HCT116 (cell line): ENCODE measurements around the gene NUAK2. TPM values are rescaled to one million over a fixed set of nuclear protein-coding genes. Genes with fewer than 3 reads are reported as not detected.

Source experiments
- ATAC-seq: fragments of 200-7000 bp; cut with Tn5 transposase; 2 replicates; pipeline ENCODE4 v1.9.1; 2020; ENCODE audit warnings: mild to moderate bottlenecking, moderate library complexity
- BruUV-seq: library from RNA; stranded (reverse); fragments of 400-500 nt; replicated peaks from 2 replicates; lab custom pipeline; 2021; lab: Mats Ljungman, UMichigan
- CTCF ChIA-PET: fragments of 300-600 bp; sonication (Branson Sonifier 250); formaldehyde crosslinking; loops from one replicate; lab custom pipeline; 2021; ENCODE audit warnings: antibody characterized with exemption; lab: Charles Lee
- POLR2A ChIA-PET: fragments of 300-600, 350-600 bp; sonication (Branson Sonifier 250); formaldehyde crosslinking; loops from one replicate; lab custom pipeline; 2021; ENCODE audit warnings: antibody characterized with exemption; lab: Charles Lee
- RAD21 ChIA-PET, 2 experiments: fragments of 300-600 bp; sonication (Branson Sonifier 250); formaldehyde crosslinking; loops; one replicate each; lab custom pipeline; 2023; ENCODE audit warnings: low total read pairs in 2 of 2; ENCODE audit not compliant: uncharacterized antibody in 2 of 2, unreplicated experiment in 2 of 2, low non-redundant PET in 1 of 2; lab: Charles Lee
- DNase-seq: peaks from one replicate; pipeline ENCODE4 v3.0.0-alpha.2; 2010; ENCODE audit warnings: low read depth, low spot score
- H2AFZ ChIP-seq: fragments of 200-600 bp; shearing (Covaris generic), sonication (generic); 2 replicates; pipeline ENCODE4 v1.6.1; 2017; ENCODE audit warnings: low read depth, mixed run types, mixed read lengths, antibody characterized with exemption, low read length; ENCODE audit not compliant: poor library complexity, severe bottlenecking
- H3K27ac ChIP-seq: 2 replicates; pipeline ENCODE4 v1.5.1; 2012; ENCODE audit warnings: low read depth, low read length
- H3K27me3 ChIP-seq: fragments of 200-600 bp; sonication (generic); 2 replicates; pipeline ENCODE4 v1.6.1; 2016; ENCODE audit warnings: mixed run types, low read length, mixed read lengths; ENCODE audit not compliant: insufficient read depth
- H3K36me3 ChIP-seq, 2 experiments: fragments of 200-500 bp in 1 of 2; fragments of 200-600 bp in 1 of 2; sonication (Bioruptor generic) in 1 of 2; sonication (generic) in 1 of 2; 2 replicates each; pipeline versions ENCODE4 v1.5.1 to v1.6.1; 2014 to 2016; ENCODE audit warnings: low read length in 2 of 2, inconsistent platforms in 1 of 2, mixed read lengths in 1 of 2, mixed run types in 1 of 2; ENCODE audit not compliant: insufficient read depth in 2 of 2, control insufficient read depth in 1 of 2
- H3K4me1 ChIP-seq, 2 experiments: fragments of 200-600 bp in 1 of 2; sonication (generic) in 1 of 2; 2 replicates each; pipeline versions ENCODE4 v1.5.1 to v1.6.1; 2012 to 2017; ENCODE audit warnings: low read length in 2 of 2, inconsistent platforms in 1 of 2, mild to moderate bottlenecking in 1 of 2, mixed read lengths in 1 of 2, mixed run types in 1 of 2, moderate library complexity in 1 of 2; ENCODE audit not compliant: insufficient read depth in 2 of 2, control insufficient read depth in 1 of 2
- H3K4me2 ChIP-seq: fragments of 200-600 bp; sonication (generic); 2 replicates; pipeline ENCODE4 v1.6.1; 2017; ENCODE audit warnings: mixed run types, low read length, mixed read lengths
- H3K4me3 ChIP-seq, 2 experiments: fragments of 200-600 bp in 1 of 2; sonication (generic) in 1 of 2; replicated peaks in 1 of 2; 2 replicates each; pipeline ENCODE4 v1.5.1; 2011 to 2016; ENCODE audit warnings: low read length in 2 of 2, control low read depth in 1 of 2, low read depth in 1 of 2, mild to moderate bottlenecking in 1 of 2, mixed read lengths in 1 of 2, mixed run types in 1 of 2
- H3K79me2 ChIP-seq: fragments of 200-600 bp; sonication (generic); 2 replicates; pipeline ENCODE4 v1.6.1; 2017; ENCODE audit warnings: mild to moderate bottlenecking, mixed run types, low read length, moderate library complexity, mixed read lengths; ENCODE audit not compliant: insufficient read depth
- H3K9ac ChIP-seq: fragments of 200-600 bp; sonication (generic); 2 replicates; pipeline ENCODE4 v1.6.1; 2016; ENCODE audit warnings: low read length, mixed read lengths
- H3K9me2 ChIP-seq: fragments of 200-600 bp; sonication (generic), shearing (Covaris generic); 2 replicates; pipeline ENCODE4 v1.6.1; 2017; ENCODE audit warnings: mixed run types, mild to moderate bottlenecking, moderate library complexity; ENCODE audit not compliant: insufficient read depth
- H3K9me3 ChIP-seq, 2 experiments: fragments of 200-500 bp in 1 of 2; fragments of 200-600 bp in 1 of 2; sonication (Bioruptor generic) in 1 of 2; sonication (generic) in 1 of 2; 2 replicates each; pipeline ENCODE4 v1.6.1; 2014 to 2017; ENCODE audit warnings: low read length in 2 of 2, mixed read lengths in 2 of 2, inconsistent platforms in 1 of 2, low read depth in 1 of 2, mild to moderate bottlenecking in 1 of 2, mixed run types in 1 of 2, moderate library complexity in 1 of 2; ENCODE audit not compliant: control insufficient read depth in 1 of 2, insufficient read depth in 1 of 2
- H4K20me1 ChIP-seq: fragments of 200-600 bp; sonication (generic), shearing (Covaris generic); 2 replicates; pipeline ENCODE4 v1.6.1; 2017; ENCODE audit warnings: mixed run types, mild to moderate bottlenecking, moderate library complexity; ENCODE audit not compliant: insufficient read depth
- CEBPB ChIP-seq: IDR thresholded peaks from 2 replicates; pipeline ENCODE4 v1.6.1; 2012; ENCODE audit warnings: low read depth
- EGR1 ChIP-seq: IDR thresholded peaks from 2 replicates; pipeline ENCODE4 v1.6.1; 2012; ENCODE audit warnings: low read depth
- ELF1 ChIP-seq: IDR thresholded peaks from 2 replicates; pipeline ENCODE4 v1.6.1; 2012; ENCODE audit warnings: low read depth, borderline replicate concordance
- EZH2phosphoT487 ChIP-seq: fragments of 200-600 bp; IDR thresholded peaks from 2 replicates; pipeline ENCODE4 v1.6.1; 2018; ENCODE audit warnings: antibody characterized with exemption, borderline replicate concordance
- FOSL1 ChIP-seq: IDR thresholded peaks from 2 replicates; pipeline ENCODE4 v1.6.1; 2012; ENCODE audit warnings: low read depth
- JUND ChIP-seq: IDR thresholded peaks from 2 replicates; pipeline ENCODE4 v1.6.1; 2012
- POLR2A ChIP-seq: IDR thresholded peaks from 2 replicates; pipeline ENCODE4 v1.7.0; 2011; ENCODE audit warnings: borderline replicate concordance; ENCODE audit not compliant: insufficient read depth, insufficient read length; ENCODE audit errors: extremely low read depth
- POLR2AphosphoS5 ChIP-seq: IDR thresholded peaks from 2 replicates; pipeline ENCODE4 v1.6.1; 2011; ENCODE audit warnings: mild to moderate bottlenecking, low read depth, low read length, moderate library complexity
- RAD21 ChIP-seq: IDR thresholded peaks from 2 replicates; pipeline ENCODE4 v1.6.1; 2012; ENCODE audit warnings: low read depth, mild to moderate bottlenecking
- SIN3A ChIP-seq: IDR thresholded peaks from 2 replicates; pipeline ENCODE4 v1.6.1; 2012; ENCODE audit warnings: low read depth
- SP1 ChIP-seq: IDR thresholded peaks from 2 replicates; pipeline ENCODE4 v1.6.1; 2012; ENCODE audit warnings: low read depth
- YY1 ChIP-seq: IDR thresholded peaks from 2 replicates; pipeline ENCODE4 v1.6.1; 2011; ENCODE audit warnings: low read length, low read depth, moderate library complexity, mild to moderate bottlenecking; ENCODE audit not compliant: insufficient replicate concordance; ENCODE audit errors: extremely low read depth
- ZBTB33 ChIP-seq: IDR thresholded peaks from 2 replicates; pipeline ENCODE4 v1.6.1; 2011; ENCODE audit warnings: mild to moderate bottlenecking, low read length, moderate library complexity; ENCODE audit not compliant: insufficient replicate concordance; ENCODE audit errors: extremely low read depth
- ZFX ChIP-seq: fragments of 450-650 bp; IDR thresholded peaks from 2 replicates; pipeline ENCODE4 v1.6.1; 2017
- intact Hi-C: fragments of 100-400 bp; cut with micrococcal nuclease; formaldehyde crosslinking; loops from 2 replicates; pipeline ENCODE4 v1.10.0; 2022
- total RNA-seq: library from RNA; stranded (reverse); gene quantifications from one replicate; pipeline ENCODE4 v1.2.1, GENCODE V29; 2021; ENCODE audit not compliant: unreplicated experiment
- TF ChIP-seq, protein P1 (sequence below): IDR thresholded peaks from 2 replicates; pipeline ENCODE4 v1.6.1; 2012
- TF ChIP-seq, protein P2 (sequence below): IDR thresholded peaks from 2 replicates; pipeline ENCODE4 v1.6.1; 2012; ENCODE audit warnings: low read depth
- TF ChIP-seq, protein P3 (sequence below), 3 experiments: fragments of 200-600 bp in 1 of 3; sonication (generic) in 1 of 3; IDR thresholded peaks in 2 of 3; conservative IDR thresholded peaks in 1 of 3; 2 replicates each; pipeline ENCODE4 v1.5.1; 2012 to 2017; ENCODE audit warnings: low read depth in 2 of 3, low read length in 2 of 3, antibody characterized with exemption in 1 of 3, borderline replicate concordance in 1 of 3, control low read depth in 1 of 3, mild to moderate bottlenecking in 1 of 3, mixed read lengths in 1 of 3, mixed run types in 1 of 3, moderate library complexity in 1 of 3; ENCODE audit not compliant: insufficient read depth in 1 of 3

NUAK2 gene
- total RNA-seq, 1 experiment from 2014 or later = 3.0 TPM

DNA sequence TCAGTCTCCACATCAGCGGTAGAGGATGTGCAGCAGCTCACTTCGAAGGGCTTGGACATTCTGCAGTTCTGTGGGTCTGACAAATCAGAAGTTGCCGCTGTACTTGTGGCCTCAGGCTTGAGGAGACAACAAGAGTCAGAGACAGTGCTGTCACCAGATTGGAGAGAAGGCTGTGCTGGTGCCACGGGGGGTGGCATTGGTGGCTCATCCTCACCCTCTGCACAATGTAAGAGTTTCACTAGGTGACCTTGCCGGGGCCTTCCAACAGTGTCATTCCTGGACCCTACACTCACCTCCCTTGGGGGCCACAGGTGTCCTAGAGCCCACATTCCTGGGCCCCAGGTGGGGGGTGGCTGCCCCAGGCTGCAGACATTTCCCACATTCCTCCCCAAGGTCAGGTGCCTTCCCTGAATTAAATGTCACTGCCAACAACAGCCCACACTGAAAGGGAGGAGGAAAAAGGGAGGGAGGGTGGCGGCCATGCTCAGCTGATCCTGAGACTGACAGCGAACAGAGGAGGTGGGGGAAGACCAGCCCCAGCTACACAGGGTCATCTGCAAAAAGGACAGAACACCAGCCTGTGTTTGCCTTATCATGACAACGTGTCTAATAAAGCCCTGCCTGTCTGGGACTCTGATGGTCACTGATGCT, 47.4 kb downstream of the NUAK2 start:
- Histone ChIP-seq H3K9me3 (no peaks in the 10 kb centered on the region), H3K36me3 (no peaks in the 10 kb centered on the region), H3K27me3 (no peaks in the 10 kb centered on the region), H3K4me1 (peaks cover 17 to 34% of the 10 kb centered on the region in 2 experiments), H3K27ac (no peak overlapping the region), H3K9me2 (no peaks in the 10 kb centered on the region), H3K4me2 (peak overlapping the region; percentile 19; the same call in 1 of the 2 replicates), H3K79me2 (no peaks in the 10 kb centered on the region), H3K9ac (no peak overlapping the region), H3K4me3 (no peak overlapping the region), H4K20me1 (no peaks in the 10 kb centered on the region), H2AFZ (no peak overlapping the region)
- DNase-seq (no peak), ATAC-seq (no peak)
- ChIA-PET RAD21 (interaction anchor here (0.8 to 3.3 kb wide), 14 partner anchors 21 to 123 kb away, joined by 3 to 60 read pairs (median 6); partner anchors contain the start of gene NUAK2 (in 2 of the 2)), CTCF (interaction anchor here (0.6 to 9.3 kb wide), 28 partner anchors 8 to 358 kb away, joined by 3 to 397 read pairs (median 6); partner anchors contain the start of genes ELK4, NUAK2 and TMCC2), POLR2A (interaction anchor here (0.7 to 3.1 kb wide), 4 partner anchors 10 to 51 kb away, joined by 3 to 16 read pairs (median 3); partner anchors contain the start of gene TMCC2)
- BruUV-seq = no TSS peak
- intact Hi-C loops = loop anchor here (10.0 kb wide), 2 partner anchors 251 to 361 kb away; partner anchors contain the start of gene ELK4
- TF ChIP-seq ZBTB33 (no peak), EGR1 (no peak), RAD21 (no peak), POLR2A (no peak), SP1 (no peak), FOSL1 (no peak), EZH2phosphoT487 (no peak), POLR2AphosphoS5 (no peak), ZFX (no peak), SIN3A (no peak), YY1 (no peak), CEBPB (no peak), JUND (no peak), ELF1 (no peak)
- TF ChIP-seq, protein P1, sequence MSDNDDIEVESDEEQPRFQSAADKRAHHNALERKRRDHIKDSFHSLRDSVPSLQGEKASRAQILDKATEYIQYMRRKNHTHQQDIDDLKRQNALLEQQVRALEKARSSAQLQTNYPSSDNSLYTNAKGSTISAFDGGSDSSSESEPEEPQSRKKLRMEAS = no peak
- TF ChIP-seq, protein P2, sequence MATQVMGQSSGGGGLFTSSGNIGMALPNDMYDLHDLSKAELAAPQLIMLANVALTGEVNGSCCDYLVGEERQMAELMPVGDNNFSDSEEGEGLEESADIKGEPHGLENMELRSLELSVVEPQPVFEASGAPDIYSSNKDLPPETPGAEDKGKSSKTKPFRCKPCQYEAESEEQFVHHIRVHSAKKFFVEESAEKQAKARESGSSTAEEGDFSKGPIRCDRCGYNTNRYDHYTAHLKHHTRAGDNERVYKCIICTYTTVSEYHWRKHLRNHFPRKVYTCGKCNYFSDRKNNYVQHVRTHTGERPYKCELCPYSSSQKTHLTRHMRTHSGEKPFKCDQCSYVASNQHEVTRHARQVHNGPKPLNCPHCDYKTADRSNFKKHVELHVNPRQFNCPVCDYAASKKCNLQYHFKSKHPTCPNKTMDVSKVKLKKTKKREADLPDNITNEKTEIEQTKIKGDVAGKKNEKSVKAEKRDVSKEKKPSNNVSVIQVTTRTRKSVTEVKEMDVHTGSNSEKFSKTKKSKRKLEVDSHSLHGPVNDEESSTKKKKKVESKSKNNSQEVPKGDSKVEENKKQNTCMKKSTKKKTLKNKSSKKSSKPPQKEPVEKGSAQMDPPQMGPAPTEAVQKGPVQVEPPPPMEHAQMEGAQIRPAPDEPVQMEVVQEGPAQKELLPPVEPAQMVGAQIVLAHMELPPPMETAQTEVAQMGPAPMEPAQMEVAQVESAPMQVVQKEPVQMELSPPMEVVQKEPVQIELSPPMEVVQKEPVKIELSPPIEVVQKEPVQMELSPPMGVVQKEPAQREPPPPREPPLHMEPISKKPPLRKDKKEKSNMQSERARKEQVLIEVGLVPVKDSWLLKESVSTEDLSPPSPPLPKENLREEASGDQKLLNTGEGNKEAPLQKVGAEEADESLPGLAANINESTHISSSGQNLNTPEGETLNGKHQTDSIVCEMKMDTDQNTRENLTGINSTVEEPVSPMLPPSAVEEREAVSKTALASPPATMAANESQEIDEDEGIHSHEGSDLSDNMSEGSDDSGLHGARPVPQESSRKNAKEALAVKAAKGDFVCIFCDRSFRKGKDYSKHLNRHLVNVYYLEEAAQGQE = no peak
- TF ChIP-seq, protein P3, sequence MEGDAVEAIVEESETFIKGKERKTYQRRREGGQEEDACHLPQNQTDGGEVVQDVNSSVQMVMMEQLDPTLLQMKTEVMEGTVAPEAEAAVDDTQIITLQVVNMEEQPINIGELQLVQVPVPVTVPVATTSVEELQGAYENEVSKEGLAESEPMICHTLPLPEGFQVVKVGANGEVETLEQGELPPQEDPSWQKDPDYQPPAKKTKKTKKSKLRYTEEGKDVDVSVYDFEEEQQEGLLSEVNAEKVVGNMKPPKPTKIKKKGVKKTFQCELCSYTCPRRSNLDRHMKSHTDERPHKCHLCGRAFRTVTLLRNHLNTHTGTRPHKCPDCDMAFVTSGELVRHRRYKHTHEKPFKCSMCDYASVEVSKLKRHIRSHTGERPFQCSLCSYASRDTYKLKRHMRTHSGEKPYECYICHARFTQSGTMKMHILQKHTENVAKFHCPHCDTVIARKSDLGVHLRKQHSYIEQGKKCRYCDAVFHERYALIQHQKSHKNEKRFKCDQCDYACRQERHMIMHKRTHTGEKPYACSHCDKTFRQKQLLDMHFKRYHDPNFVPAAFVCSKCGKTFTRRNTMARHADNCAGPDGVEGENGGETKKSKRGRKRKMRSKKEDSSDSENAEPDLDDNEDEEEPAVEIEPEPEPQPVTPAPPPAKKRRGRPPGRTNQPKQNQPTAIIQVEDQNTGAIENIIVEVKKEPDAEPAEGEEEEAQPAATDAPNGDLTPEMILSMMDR (IDR thresholded peaks at IDR 0.05 in 2 of 3, conservative IDR thresholded peaks at IDR 0.05 in 1 of 3; ENCODE audit: borderline replicate concordance in 1 of 3, insufficient read depth in 1 of 3, low read depth in 2 of 3, low read length in 2 of 3) = no peak
